GM19455 (cell line): ENCODE data around the gene ZC3H10.

Experiments used
- ATAC-seq: cut with Tn5 transposase; IDR thresholded peaks from one replicate; pipeline ENCODE4 v1.9.1; 2021; ENCODE audit not compliant: unreplicated experiment

ZC3H10 gene

DNA sequence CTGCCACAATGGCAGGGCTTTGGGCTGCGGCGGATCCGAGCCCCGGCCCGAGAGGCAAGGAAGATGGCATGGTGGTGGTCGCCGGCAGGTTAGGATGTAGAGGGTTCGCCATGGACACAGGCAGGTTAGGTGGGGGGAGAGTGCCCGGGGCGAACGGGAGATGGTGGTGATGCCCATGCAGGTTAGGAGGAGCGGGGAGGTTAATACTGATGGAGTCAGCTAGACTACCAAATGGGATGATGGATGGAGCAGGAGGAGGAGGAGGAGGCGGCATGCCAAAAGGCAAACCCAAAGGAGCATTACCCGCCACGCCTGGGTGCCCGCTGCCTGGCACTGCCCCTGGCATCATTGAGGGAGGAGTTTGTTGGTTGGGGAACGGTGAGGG lies 46.3 kb downstream of the ZC3H10 start:
- no peak for ATAC-seq

DNA sequence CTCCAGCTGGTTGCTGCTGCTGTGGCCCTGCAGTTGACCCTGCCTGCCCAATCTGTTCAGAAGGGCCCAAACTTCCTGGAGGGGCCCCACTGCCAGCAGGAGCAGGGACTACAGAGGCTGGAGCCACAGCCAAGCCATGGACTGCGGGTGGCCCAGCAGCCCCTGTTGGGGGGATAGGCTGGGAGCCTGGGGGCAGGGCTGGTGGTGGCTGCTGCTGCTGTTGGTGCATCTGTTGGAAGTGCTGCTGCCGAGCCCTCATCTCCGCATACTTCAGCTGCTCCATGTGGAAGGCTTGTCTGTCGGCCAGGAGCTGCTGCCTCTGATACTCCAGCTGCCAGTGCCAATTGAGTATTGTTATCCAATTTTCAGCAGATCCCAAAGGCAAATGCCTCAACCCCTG lies 47.3 kb downstream of the ZC3H10 start:
- no peak for ATAC-seq

DNA sequence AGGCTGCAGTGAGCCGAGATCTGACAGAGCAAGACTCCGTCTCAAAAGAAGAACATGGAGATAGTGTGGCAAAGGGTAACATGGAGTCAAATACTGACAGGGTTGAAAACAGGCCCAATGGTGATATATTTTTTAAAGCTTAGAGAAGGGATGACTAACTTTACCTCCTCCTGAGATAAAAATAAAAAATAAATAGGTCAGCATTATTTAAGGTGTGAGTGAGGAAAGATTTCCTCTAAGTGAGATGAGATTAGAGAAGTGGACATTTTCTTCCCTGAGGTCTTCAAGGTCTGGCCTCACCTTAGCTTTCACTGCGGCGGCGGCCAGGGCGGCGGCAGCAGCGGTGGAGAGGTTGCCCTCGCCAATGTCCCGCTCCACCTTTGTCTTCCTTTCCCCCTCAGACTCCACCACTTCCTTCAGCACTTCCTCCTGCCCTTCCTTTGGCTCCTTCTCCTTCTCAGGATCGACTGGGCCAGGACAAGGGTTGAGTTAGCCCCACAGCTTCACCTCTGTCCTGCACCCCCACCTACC lies 51.2 kb downstream of the ZC3H10 start:
- ATAC-seq = no peak

DNA sequence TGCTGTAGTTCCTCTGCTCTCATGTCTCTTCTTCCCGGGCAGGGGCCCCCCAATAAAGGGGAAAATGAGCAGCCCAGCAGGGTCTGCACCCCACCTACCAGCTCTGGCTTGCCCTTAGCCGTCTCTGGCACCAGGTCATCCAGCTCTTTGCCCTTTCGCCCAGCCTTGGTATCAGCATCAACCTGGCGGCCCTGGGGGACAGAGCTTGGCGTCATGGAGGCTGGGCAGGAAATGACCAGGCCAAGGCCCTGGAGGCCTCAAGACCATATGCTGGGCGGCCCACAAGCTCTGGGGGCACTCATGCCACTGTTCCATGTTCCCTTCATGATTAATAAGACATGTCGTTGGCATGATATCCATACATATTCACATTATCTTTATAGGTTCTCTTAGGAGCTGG lies 54.8 kb downstream of the ZC3H10 start:
- no peak for ATAC-seq
